AG09319 (cell line): ENCODE results near the gene MYCBP.

Experiments used
- DNase-seq: peaks from one replicate; pipeline ENCODE4 v3.0.0-alpha.2; 2010; ENCODE audit warnings: low read depth; ENCODE audit errors: extremely low read depth
- TF ChIP-seq, protein P1 (sequence below): IDR thresholded peaks from 2 replicates; pipeline ENCODE4 v1.5.1; 2011; ENCODE audit warnings: low read depth, mild to moderate bottlenecking, inconsistent platforms, low read length, moderate library complexity

MYCBP gene

DNA sequence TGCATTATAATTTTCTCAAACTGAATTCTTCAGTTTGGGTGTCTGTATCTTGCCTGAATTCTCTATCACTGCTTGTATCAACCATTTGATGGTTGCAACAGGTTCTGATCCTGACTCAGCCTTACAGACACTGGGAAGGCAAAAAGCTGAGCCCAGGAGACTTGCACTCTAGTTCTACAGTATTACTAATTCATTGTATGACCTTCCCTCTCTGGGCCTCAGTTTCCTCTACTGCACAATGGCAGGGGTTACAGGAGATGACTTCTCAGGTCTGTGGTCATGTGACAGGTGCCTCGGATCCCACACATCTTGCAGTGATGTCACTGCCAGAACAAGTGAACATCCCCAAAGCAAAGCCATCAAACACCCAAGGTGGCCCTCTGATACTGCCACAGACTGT lies 52.3 kb downstream of the MYCBP start:
- TF ChIP-seq, protein P1, sequence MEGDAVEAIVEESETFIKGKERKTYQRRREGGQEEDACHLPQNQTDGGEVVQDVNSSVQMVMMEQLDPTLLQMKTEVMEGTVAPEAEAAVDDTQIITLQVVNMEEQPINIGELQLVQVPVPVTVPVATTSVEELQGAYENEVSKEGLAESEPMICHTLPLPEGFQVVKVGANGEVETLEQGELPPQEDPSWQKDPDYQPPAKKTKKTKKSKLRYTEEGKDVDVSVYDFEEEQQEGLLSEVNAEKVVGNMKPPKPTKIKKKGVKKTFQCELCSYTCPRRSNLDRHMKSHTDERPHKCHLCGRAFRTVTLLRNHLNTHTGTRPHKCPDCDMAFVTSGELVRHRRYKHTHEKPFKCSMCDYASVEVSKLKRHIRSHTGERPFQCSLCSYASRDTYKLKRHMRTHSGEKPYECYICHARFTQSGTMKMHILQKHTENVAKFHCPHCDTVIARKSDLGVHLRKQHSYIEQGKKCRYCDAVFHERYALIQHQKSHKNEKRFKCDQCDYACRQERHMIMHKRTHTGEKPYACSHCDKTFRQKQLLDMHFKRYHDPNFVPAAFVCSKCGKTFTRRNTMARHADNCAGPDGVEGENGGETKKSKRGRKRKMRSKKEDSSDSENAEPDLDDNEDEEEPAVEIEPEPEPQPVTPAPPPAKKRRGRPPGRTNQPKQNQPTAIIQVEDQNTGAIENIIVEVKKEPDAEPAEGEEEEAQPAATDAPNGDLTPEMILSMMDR, result no peak
- DNase-seq, result no peak

DNA sequence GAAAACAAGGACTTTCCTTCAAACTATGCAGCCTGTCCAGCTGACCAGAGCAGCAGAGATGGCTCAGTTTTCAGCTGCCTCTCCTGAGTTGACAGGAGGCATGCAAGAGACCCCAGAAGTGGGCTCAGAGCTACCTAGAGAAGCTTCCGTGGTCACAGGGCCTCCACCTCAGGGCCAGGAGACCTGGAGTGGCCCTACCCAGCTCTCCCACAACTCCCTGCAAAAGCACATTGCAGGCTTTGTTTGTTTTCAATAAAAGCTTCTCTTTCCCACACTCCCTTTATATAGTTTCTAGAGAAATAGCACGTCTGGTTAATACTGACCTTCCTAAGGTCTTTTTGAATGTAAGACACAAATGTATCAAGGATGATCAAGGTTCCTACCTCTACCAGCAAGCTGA lies 53.6 kb downstream of the MYCBP start:
- TF ChIP-seq, protein P1, result no peak
- no peak for DNase-seq

DNA sequence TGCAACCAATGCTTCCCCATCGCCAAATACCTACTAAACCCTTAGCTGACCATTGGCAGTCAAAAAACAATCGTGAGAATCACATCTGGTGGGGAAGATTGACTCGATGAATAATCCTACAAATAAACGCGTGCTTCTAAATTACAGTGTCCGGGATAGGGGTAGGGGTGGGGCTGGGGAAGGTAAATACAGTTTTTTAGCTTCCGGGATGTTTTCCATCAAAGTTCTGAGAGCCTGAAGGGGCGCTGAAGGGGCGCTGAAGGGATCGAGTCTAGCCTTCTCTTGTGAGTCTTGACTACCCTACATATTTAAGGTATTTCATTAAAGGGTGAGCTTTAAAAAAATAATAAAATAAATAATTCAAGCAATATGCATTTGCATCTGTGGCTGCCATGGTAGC lies 54.1 kb downstream of the MYCBP start:
- TF ChIP-seq, protein P1, result no peak
- no peak for DNase-seq

DNA sequence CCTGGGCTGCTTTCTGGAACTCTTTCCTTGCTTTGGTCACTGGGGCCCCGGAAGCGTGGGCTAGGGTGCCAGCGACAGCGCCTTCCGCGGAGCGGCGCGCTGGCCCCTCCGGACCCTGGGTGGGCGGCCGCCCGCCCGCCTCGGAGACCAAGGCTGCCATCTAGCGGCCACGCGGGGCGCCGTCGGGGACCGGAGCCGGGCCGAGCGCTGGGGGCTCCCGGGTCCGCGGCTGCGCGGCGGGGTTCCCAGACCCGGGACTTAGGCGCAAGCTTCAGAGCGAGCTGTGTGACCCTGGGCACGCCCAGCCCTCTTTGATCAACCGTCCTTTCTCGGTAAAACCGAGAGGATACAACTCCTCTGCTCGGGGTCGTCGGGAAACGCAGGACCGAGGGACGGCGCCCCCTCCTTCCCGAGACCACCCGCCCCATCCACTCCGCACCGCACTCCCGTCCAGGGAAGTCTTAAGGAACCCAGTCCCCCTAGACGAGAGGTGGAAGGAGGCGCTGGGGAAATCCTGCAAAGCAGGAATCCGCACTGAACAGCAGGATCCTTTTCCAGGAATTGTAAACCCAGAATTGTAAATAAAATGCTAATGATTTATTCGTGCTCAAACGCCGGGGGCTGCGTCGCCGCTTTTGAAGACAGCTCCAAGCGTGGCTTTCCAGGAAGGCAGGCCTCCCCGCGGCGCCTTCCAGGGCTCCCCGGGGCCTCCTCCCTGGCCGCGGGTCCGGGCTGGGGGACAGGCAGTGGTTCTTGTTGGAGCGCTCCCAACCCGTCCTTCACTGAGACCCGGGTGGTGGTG lies 54.8 kb downstream of the MYCBP start:
- TF ChIP-seq, protein P1, result no peak; the same call in none of the 2 replicates
- no peak for DNase-seq

DNA sequence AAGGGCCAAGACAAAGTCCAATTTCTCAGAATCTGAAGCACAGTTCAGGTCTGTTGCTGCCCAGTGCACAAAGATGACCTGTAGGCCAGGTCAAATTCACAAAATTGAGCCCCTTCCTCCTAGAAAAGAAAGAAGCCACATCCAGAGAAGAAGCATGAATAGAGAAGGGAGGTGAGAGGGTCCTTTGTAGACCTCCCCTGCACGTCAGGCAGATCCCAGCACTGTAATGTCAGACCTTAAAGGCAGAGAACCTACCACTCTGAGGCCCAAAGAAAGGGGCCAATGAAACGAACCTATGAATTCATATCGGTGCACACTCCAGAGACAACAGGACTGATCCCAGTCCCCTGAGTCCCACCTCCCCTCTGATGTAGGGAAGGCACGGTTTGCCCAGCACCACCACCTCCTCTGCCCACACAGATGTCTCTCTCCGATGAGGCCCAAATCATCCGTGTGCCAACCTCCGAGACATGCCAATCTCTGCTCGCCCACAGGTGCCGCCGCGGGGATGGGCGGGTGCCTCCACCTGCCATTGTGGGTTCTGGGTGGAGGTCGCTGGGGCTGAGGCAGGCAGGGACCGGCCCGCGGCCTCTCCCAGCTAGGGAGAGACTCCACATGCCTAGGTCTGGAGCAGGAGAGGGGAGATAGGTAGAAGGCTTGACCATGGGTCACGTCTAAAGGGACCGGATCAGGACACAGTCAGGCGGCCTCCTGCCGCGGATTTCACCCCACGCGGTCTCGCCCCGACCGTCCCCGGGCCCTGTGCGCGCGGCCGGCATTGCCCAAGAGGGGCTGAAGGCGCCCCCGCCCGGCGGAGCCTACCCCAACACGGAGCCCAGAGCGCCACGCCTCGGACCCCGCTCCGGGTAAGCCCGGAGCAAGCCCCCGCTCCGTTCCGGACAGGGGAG lies 55.6 kb downstream of the MYCBP start:
- no peak for DNase-seq
- TF ChIP-seq, protein P1, result no peak

DNA sequence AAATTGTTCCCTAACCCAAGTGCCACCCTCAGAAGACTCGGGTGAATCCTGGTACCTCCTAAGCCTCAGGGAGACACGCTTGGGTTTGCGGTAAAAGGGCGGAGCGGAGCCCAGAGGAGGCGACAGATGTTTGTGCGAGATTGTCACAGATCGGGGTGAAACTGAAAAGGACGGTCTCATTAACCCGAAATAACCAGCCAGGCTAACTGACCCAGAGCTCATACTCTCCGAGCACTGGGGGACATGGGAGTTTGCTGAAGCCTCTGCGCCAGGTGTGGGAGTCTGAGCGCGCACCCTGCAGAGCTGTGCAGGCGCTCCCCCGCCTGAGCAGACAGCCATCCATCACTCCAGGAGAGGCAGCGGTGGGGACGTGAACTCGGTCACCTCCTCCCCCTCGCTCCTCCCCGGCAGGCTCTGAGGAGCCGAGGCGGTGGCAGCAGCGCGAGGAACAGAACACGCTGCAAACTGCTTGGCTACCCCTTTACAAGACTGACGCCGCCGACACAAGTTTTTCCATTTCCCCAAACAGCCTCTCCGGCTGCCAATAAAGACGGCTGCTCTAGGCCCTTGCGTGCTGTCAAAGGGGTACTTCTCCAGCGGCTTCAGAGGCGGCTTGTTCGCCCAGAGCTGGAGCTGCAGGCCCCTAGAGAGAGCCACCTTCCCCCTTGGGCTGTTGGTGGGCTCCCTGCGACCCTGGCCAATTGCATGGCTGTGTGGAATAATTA lies 57.1 kb downstream of the MYCBP start:
- TF ChIP-seq, protein P1, result no peak
- no peak for DNase-seq
